Right lobe of liver (tissue), 6 donors: Measurements from ENCODE around the gene KMT2C. TPM values are rescaled to one million over a fixed set of nuclear protein-coding genes. Genes with fewer than 3 reads are reported as not detected.
A peak's percentile ranks its signal among the peaks of the same experiment; 100 is the strongest.
"Not testable (repeated sequence)": the region's sequence is repeated elsewhere in the genome, so short reads cannot be mapped to it uniquely, and the experiment has no call there.

Experiments
- ATAC-seq, 4 donors: fragments of 200-7000 bp; cut with Tn5 transposase; one replicate each; pipeline ENCODE4 v1.9.1; 2020; ENCODE audit warnings: mild to moderate bottlenecking in 4 of 4, moderate library complexity in 4 of 4
- DNase-seq, 3 donors: peaks; one replicate each; pipeline ENCODE4 v3.0.0-alpha.2; 2020
- H3K27ac ChIP-seq, 3 donors: fragments of 200-600 bp; one replicate each; pipeline ENCODE4 v1.8.0; 2022
- H3K27me3 ChIP-seq, 2 donors: fragments of 200-600 bp; one replicate each; pipeline ENCODE4 v1.8.0; 2022
- H3K36me3 ChIP-seq, 4 donors: fragments of 200-600 bp; sonication (generic) in 1 of 4; one replicate each; pipeline versions ENCODE4 v1.5.1 to v1.8.0; 2017 to 2022; ENCODE audit warnings: control low read depth in 1 of 4
- H3K4me1 ChIP-seq, 4 donors: fragments of 200-600 bp; sonication (generic) in 1 of 4; one replicate each; pipeline versions ENCODE4 v1.5.1 to v1.8.0; 2017 to 2022; ENCODE audit warnings: control low read depth in 1 of 4
- H3K4me3 ChIP-seq, 3 donors: fragments of 200-600 bp; one replicate each; pipeline ENCODE4 v1.8.0; 2022
- H3K9me3 ChIP-seq, 4 donors: fragments of 200-600 bp; sonication (generic) in 1 of 4; one replicate each; pipeline versions ENCODE4 v1.5.1 to v1.8.0; 2017 to 2022; ENCODE audit warnings: control low read depth in 1 of 4
- POLR2A ChIP-seq: fragments of 450-650 bp; IDR thresholded peaks from one replicate; pipeline ENCODE4 v1.6.1; 2017; ENCODE audit warnings: antibody characterized with exemption, mild to moderate bottlenecking
- WGBS: methylation state at CpG from one replicate; pipeline ENCODE4 v1.1.6; 2018; ENCODE audit warnings: low coverage, low lambda C conversion rate; ENCODE audit not compliant: insufficient coverage; ENCODE audit errors: missing lambda C conversion rate; 5-methylcytosine and 5-hydroxymethylcytosine counted together
- intact Hi-C, 2 donors: fragments of 100-400 bp; cut with DNase I; formaldehyde crosslinking; loops; one replicate each; pipeline versions ENCODE4 v1.11.2 to v1.14.1; 2022
- total RNA-seq, 6 experiments: library from RNA; depleted of rRNA in 2 of 6; stranded (reverse); fragments of >200 nt in 2 of 6; fragmentation: NEBNext Ultra II Directional in 3 of 6; extraction: Animal tissue kit (Norgen Biotek cat#: 25700) in 3 of 6; gene quantifications; one replicate each; pipeline versions ENCODE4 v1.1.0 to v1.2.4, GENCODE V29; 2016 to 2023
- TF ChIP-seq, protein P1 (sequence below), 4 donors: fragments of 200-600 bp in 3 of 4; fragments of 450-650 bp in 1 of 4; IDR thresholded peaks; one replicate each; pipeline versions ENCODE4 v1.5.1 to v1.8.0; 2016 to 2022; ENCODE audit warnings: antibody characterized with exemption in 4 of 4, mild to moderate bottlenecking in 2 of 4
- donor health status: DM: no; HTN: yes; CAD: no.
- donor health status: DM: no; HTN: no; CAD: no.
- donor health status: DM: no; HTN: no; CAD: no.
- donor health status: DM: no; HTN: yes; CAD: no.
- donor health status: DM: no; HTN: yes; CAD: no.

KMT2C gene
- total RNA-seq, 6 experiments from 2014 or later: 20.6 to 32.0 (median 29.9) TPM

DNA sequence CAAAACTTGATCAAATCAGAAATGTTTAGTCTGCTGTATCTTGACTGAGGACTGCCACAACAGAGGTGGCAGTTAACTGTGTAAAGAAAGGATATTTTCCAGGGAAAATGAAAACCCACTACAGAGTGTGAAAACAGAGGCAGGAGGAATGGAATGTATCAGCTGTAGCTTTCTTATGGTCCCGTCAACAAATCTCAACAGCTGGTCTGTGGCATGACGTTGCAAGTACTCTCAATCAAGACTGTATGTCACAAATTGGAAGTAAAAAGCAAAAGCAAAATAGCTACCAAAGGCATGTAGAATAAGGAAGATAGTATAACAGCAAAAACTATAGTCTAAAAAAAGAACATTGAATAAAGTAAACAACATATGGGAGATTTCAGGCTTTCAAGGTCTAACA is 123.5 kb downstream of the KMT2C start:
- peaks cover 0 to 16% (median 6%) of the 10 kb centered on the region in 4 donors for H3K36me3 ChIP-seq
- 71% methylated on average over 2 of the region's 2 CpGs for WGBS
- H3K27me3 ChIP-seq: no peaks in the 10 kb centered on the region
- TF ChIP-seq, protein P1, sequence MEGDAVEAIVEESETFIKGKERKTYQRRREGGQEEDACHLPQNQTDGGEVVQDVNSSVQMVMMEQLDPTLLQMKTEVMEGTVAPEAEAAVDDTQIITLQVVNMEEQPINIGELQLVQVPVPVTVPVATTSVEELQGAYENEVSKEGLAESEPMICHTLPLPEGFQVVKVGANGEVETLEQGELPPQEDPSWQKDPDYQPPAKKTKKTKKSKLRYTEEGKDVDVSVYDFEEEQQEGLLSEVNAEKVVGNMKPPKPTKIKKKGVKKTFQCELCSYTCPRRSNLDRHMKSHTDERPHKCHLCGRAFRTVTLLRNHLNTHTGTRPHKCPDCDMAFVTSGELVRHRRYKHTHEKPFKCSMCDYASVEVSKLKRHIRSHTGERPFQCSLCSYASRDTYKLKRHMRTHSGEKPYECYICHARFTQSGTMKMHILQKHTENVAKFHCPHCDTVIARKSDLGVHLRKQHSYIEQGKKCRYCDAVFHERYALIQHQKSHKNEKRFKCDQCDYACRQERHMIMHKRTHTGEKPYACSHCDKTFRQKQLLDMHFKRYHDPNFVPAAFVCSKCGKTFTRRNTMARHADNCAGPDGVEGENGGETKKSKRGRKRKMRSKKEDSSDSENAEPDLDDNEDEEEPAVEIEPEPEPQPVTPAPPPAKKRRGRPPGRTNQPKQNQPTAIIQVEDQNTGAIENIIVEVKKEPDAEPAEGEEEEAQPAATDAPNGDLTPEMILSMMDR (IDR thresholded peaks at IDR 0.05): no peak
- TF ChIP-seq POLR2A: no peak
- H3K9me3 ChIP-seq: no peaks in the 10 kb centered on the region
- H3K27ac ChIP-seq: no peak overlapping the region
- H3K4me3 ChIP-seq: no peak overlapping the region
- no peak for DNase-seq
- H3K4me1 ChIP-seq: peaks cover 0 to 8% (median 2%) of the 10 kb centered on the region in 4 donors
- no peak for ATAC-seq
- intact Hi-C loops: no loop called here

DNA sequence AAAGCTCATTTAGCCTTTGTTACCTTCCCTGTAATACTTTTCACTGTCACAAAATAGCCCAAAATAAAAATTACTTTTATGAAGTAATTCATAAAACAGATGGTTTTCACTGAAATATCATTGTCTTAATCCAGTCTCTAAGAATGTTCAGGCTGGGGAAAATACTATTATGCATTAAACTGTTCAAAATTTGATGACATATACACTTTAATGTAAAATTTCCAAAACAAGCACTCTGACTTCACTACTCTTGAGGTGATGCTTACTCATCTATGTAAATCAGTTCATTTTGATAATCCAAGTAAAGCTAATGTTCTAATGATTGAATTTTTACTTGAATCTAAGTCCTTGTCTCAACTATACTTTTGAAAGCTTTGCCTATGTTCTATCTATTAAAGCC is 127.9 kb downstream of the KMT2C start:
- no peaks in the 10 kb centered on the region for H3K4me1 ChIP-seq
- H3K27ac ChIP-seq: no peak overlapping the region
- H3K27me3 ChIP-seq: no peaks in the 10 kb centered on the region
- TF ChIP-seq POLR2A: no peak
- TF ChIP-seq, protein P1 (IDR thresholded peaks at IDR 0.05): no peak
- intact Hi-C loops: no loop called here
- no peaks in the 10 kb centered on the region for H3K9me3 ChIP-seq
- H3K4me3 ChIP-seq: no peak overlapping the region
- ATAC-seq (no peak), DNase-seq (no peak)
- H3K36me3 ChIP-seq: peaks cover 0 to 25% (median 6%) of the 10 kb centered on the region in 4 donors

DNA sequence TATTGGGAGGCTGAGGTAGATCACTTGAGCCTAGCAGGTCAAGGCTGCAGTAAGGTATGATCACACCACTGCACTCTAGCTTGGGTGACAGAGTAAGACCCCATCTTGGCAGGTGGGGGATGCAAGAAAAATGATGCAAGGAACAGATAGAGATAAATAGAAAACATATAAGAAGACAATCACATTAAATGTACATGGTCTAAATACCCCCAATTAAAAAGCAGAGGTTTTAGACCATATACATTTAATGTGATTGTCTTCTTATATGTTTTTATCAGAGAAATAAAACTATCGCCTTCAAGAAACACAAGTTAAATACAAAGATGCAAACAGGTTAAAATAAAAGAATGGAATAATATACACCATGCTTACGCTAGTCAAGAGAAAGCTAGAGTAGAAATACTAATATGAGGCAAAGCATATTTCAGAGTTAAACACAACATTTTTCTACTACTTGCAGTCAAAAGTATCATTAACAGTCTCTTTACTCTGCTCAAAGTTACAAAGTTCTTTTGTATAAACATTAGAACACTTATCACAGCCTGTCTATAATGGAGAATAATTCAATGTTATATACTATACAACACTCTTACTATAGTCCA is 136.2 kb downstream of the KMT2C start:
- H3K36me3 ChIP-seq, H3K9me3 ChIP-seq, H3K4me3 ChIP-seq, DNase-seq, intact Hi-C loops, H3K27me3 ChIP-seq, H3K4me1 ChIP-seq, H3K27ac ChIP-seq, ATAC-seq: not testable (repeated sequence)
- 91% methylated on average over 1 of the region's 2 CpGs for WGBS

DNA sequence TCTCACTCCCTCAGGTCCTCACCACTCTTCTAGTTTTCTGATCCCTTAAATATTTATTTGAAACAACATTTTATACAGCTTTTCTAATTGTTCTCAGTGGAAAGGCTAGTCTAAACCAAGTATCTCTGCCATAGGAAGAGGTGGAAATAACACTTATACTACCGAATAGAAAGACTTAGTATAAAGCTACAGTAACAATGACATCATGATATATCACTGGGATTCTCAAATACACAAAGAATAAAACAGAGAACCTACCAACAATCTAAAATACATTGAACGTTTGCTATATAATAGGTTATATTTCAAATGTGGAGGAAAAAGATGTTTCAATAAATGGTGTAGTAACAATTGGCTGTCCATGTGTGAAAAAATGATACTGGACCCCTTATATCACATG is 142.9 kb downstream of the KMT2C start:
- Histone ChIP-seq H3K9me3 (peaks cover 0 to 3% (median 0%) of the 10 kb centered on the region in 4 donors), H3K4me1 (no peaks in the 10 kb centered on the region), H3K27me3 (no peaks in the 10 kb centered on the region), H3K4me3 (no peak overlapping the region), H3K36me3 (peaks cover 0 to 5% (median 0%) of the 10 kb centered on the region in 4 donors), H3K27ac (no peak overlapping the region)
- no peak for TF ChIP-seq POLR2A
- TF ChIP-seq, protein P1 (IDR thresholded peaks at IDR 0.05): no peak
- 92% methylated on average over 2 of the region's 2 CpGs for WGBS
- ATAC-seq (no peak), DNase-seq (no peak)
- intact Hi-C loops: no loop called here

DNA sequence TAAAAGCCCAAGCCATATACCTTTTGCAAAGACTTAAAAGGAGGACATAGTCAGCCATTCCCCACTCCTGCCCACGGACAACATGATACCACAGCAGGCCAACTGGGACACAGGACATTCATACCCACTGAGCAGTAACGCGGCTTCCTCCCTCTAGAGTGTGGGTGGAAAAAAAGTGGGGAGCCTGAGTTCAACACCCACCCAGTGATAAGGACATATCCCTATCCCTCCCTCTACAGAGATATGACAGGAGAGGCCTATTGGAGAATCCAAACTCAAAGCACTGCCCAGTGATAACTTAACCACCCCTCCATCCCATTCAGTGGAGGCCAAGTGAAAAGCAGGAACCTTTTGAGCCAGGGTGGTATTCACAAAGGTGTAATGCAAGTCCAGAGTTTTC is 148.8 kb downstream of the KMT2C start:
- H3K27ac ChIP-seq, H3K36me3 ChIP-seq, intact Hi-C loops, H3K4me1 ChIP-seq, DNase-seq, H3K4me3 ChIP-seq, H3K9me3 ChIP-seq, H3K27me3 ChIP-seq: not testable (repeated sequence)
- WGBS: 92% methylated on average over 2 of the region's 3 CpGs
- peak in 2 of 4 donors; percentile 21 to 47 for ATAC-seq

DNA sequence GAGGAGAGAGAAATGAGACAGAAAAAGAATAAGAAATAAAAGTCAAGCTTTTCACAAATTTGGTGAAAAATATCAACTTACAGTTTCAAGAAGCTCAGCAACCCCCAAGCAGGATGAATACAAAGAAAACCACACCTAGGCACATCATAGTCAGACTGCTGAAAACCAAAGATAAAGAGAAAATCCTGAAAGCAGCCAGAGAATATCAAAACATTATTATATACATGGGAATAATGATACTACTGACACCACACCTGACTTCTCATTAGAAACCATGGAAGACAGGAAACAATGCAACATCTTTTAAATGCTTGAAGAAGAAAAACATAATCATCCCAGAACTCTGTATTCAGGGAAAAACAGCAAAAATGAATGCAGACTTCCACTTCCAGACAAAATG is 149.6 kb downstream of the KMT2C start:
- DNase-seq, H3K4me1 ChIP-seq, H3K36me3 ChIP-seq, intact Hi-C loops, H3K4me3 ChIP-seq, H3K27ac ChIP-seq, H3K9me3 ChIP-seq, H3K27me3 ChIP-seq: not testable (repeated sequence)
- ATAC-seq: peak in 1 of 4 donors; percentile 26

DNA sequence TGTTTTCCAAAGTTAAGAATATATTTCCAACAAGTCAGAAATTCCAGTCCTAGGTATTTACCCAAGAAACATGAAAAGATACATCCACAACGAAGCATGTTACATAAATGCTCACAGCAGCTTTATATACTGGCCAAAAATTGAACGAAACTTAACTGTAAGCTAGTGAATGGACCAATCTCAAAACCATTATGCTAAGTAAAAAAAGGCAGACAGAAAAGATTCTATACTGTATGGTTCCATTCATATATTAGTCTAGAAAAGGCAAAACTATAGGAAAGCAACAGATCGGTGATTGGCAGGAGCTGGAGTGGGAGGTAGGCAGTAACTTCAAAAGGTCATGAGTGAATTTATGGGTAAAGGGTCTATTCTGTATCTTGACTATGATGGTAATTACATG is 150.8 kb downstream of the KMT2C start:
- intact Hi-C loops, H3K4me3 ChIP-seq, H3K27me3 ChIP-seq, H3K9me3 ChIP-seq, H3K4me1 ChIP-seq, DNase-seq, ATAC-seq, H3K36me3 ChIP-seq, H3K27ac ChIP-seq: not testable (repeated sequence)
- 55% methylated on average over 3 of the region's 3 CpGs for WGBS

DNA sequence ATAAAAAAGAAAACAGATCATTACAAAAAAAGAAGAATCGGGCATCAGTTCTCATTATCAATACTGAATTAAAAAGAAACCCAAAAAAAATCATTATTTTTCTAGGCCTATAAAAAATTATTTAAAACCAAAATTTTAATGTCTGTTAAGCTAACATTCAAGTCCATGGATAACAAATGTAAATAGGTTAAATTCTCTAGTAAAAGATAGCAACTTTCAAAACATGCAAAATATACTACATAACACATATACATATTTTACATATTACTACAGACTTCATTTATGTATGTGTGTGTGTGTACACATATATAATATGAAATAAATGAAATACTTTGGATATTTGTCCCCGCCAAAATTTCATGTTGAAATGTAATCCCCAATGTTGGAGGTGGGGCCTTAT is 158.1 kb downstream of the KMT2C start:
- H3K27me3 ChIP-seq, ATAC-seq, H3K36me3 ChIP-seq, H3K4me3 ChIP-seq, H3K9me3 ChIP-seq, H3K4me1 ChIP-seq, H3K27ac ChIP-seq, DNase-seq, intact Hi-C loops: not testable (repeated sequence)
- 94% methylated on average over 2 of the region's 2 CpGs for WGBS

DNA sequence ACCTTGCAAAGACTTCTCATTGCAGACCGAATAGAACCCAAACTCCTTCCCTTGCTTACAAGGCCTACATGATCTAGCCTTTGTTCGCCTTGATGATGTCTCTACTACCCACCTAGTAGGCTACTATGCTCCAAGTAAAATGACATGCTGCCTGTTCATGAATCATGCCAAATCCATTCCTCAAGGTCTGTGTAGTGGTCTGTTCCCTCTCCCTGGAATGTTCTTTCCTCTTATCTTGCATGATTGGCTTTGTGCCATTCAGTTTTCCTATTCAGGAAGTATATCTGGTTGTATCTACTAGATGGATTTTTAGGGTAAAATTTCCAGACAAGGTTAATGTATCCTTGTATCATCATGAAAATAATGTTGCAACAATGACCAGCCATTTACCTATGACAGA is 165.4 kb downstream of the KMT2C start:
- ATAC-seq, intact Hi-C loops, H3K9me3 ChIP-seq: not testable (repeated sequence)

More for the DNA sequence above, 165.4 kb downstream of the KMT2C start:
- H3K27ac ChIP-seq, H3K4me3 ChIP-seq, H3K4me1 ChIP-seq, DNase-seq, H3K36me3 ChIP-seq, H3K27me3 ChIP-seq: not testable (repeated sequence)
- WGBS: no CpG with 5 or more reads among the region's 2 CpGs
